ENCODE data around the gene C5. TPM values are rescaled to one million over a fixed set of nuclear protein-coding genes. Genes with fewer than 3 reads are reported as not detected.
"Not testable (repeated sequence)": the region's sequence is repeated elsewhere in the genome, so short reads cannot be mapped to it uniquely, and the experiment has no call there.

The C5 gene
- under 1 TPM in 2 of 3 donors, not detected in 1; 0.25 to 0.49 TPM for polyA plus RNA-seq

GRCh38 chr9:121050128-121050988 is at the start of gene C5:
C5 (minus strand) TSS chr9:121050275; CDS start chr9:121050246, 29 bp downstream.
- Mint-ChIP-seq H3K36me3 (no peaks in the 10 kb centered on the region), H3K9me3 (no peaks in the 10 kb centered on the region), H3K27ac (no peak within 1 kb of the TSS), H3K4me1 (no peaks in the 10 kb centered on the region), H3K27me3 (ENCODE audit: low read depth in 3 of 3) (peaks cover 0 to 1% (median 0%) of the 10 kb centered on the region in 3 donors), H3K4me3 (no peak within 1 kb of the TSS)
- DNase-seq = no peak

GRCh38 chr9:121098567-121099198 is 48.6 kb upstream of the C5 start:
- no peak overlapping the region for H3K4me3 Mint-ChIP-seq
- no peak overlapping the region for H3K27ac Mint-ChIP-seq
- no peak for DNase-seq
- peaks cover 0 to 10% (median 2%) of the 10 kb centered on the region in 6 donors for H3K9me3 Mint-ChIP-seq
- H3K27me3 Mint-ChIP-seq (ENCODE audit: low read depth in 3 of 3) = no peaks in the 10 kb centered on the region
- H3K4me1 Mint-ChIP-seq = peaks cover 0 to 2% of the 10 kb centered on the region in 2 donors
- H3K36me3 Mint-ChIP-seq = peaks cover 27 to 55% (median 52%) of the 10 kb centered on the region in 3 donors

DNA sequence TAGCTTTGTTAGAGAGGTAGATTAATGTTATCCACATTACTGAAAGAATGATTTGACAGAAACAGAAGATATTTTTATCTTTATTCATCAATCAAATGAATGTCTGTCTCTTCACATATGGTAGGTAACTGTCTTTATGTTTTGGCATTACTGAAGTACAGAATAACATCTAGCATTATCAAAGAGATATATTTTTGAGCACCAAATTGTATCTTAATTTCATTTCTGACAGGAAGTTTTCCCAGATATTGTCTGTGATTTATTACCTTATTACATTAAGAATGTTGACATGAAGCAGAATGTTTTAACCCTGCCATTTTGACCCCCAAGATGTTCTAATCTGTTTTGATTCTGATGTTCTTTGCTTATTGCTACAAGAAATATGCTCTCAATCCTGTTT is 45.0 kb upstream of the C5 start:
- Mint-ChIP-seq H3K4me1 (peaks cover 0 to 2% of the 10 kb centered on the region in 2 donors), H3K27ac (peak overlapping the region in 1 of 6 donors; percentile 11), H3K9me3 (no peaks in the 10 kb centered on the region), H3K4me3 (no peak overlapping the region), H3K36me3 (peaks cover 32 to 58% (median 49%) of the 10 kb centered on the region in 3 donors), H3K27me3 (ENCODE audit: low read depth in 3 of 3) (no peaks in the 10 kb centered on the region)
- no peak for DNase-seq

DNA sequence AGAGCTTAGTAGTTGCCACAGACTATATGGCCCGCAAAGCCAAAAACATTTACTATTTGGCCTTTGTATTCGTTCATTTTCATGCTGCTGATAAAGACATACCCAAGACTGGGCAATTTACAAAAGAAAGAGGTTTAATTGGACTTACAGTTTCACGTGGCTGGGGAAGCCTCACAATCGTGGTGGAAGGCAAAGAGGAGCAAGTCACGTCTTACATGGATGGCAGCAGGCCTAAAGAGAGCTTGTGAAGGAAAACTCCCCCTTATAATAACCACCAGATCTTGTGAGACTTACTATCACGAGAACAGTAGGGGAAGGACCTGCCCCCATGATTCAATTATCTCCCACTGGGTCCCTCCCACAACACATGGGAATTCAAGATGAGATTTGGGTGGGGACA is 40.7 kb upstream of the C5 start:
- Mint-ChIP-seq H3K27ac (peak overlapping the region in 1 of 6 donors; percentile 12), H3K36me3 (peaks cover 18 to 44% (median 35%) of the 10 kb centered on the region in 3 donors)
- not testable (repeated sequence) for H3K4me1 Mint-ChIP-seq; H3K27me3 Mint-ChIP-seq (ENCODE audit: low read depth in 3 of 3); H3K4me3 Mint-ChIP-seq; DNase-seq; H3K9me3 Mint-ChIP-seq

- Mint-ChIP-seq H3K27me3 (ENCODE audit: low read depth in 3 of 3) (peaks cover 0 to 2% (median 0%) of the 10 kb centered on the region in 3 donors), H3K4me3 (no peak overlapping the region), H3K27ac (peak overlapping the region in 4 of 6 donors; percentile 1 to 54 (median 20)), H3K36me3 (peaks cover 13 to 39% (median 23%) of the 10 kb centered on the region in 3 donors), H3K9me3 (no peaks in the 10 kb centered on the region), H3K4me1 (peaks cover 6 to 8% of the 10 kb centered on the region in 2 donors)
- DNase-seq = no peak
Measured at GRCh38 chr9:121088576-121088975, 38.5 kb upstream of the C5 start.

GRCh38 chr9:121085661-121086060 is 35.6 kb upstream of the C5 start:
- Mint-ChIP-seq H3K9me3 (no peaks in the 10 kb centered on the region), H3K36me3 (peaks cover 9 to 34% (median 12%) of the 10 kb centered on the region in 3 donors), H3K27ac (no peak overlapping the region), H3K4me1 (peaks cover 6 to 13% of the 10 kb centered on the region in 2 donors), H3K27me3 (ENCODE audit: low read depth in 3 of 3) (peaks cover 0 to 2% (median 0%) of the 10 kb centered on the region in 3 donors), H3K4me3 (no peak overlapping the region)
- DNase-seq = no peak

DNA sequence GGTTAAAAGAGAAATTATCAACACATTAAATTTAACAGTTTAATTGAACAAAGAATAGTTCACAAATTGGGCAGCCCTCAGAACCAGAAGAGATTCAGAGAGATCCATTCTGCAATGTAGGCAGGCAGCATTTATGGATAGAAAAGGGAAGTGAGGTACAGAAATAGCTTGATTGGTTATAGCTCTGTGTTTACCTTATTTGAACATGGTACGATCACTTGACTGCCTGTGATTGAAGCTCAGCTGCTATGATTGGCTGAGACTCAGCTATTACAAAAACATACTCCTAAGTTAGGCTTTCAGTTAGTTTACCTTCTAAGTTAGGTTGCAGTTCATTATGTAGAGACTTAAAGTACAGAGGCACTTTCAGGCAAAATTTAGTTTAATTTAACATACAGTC is 32.0 kb upstream of the C5 start:
- H3K36me3 Mint-ChIP-seq = peaks cover 2 to 24% (median 10%) of the 10 kb centered on the region in 3 donors
- no peaks in the 10 kb centered on the region for H3K9me3 Mint-ChIP-seq
- DNase-seq = no peak
- peaks cover 0 to 9% of the 10 kb centered on the region in 2 donors for H3K4me1 Mint-ChIP-seq
- H3K27me3 Mint-ChIP-seq (ENCODE audit: low read depth in 3 of 3) = no peaks in the 10 kb centered on the region
- no peak overlapping the region for H3K4me3 Mint-ChIP-seq
- no peak overlapping the region for H3K27ac Mint-ChIP-seq

GRCh38 chr9:121075251-121076036 is 25.4 kb upstream of the C5 start:
- H3K4me1 Mint-ChIP-seq = peaks cover 47 to 54% of the 10 kb centered on the region in 2 donors
- peak; percentile 19 to 29 (median 20) for DNase-seq
- H3K4me3 Mint-ChIP-seq = peak overlapping the region; percentile 91 to 100 (median 95)
- H3K27ac Mint-ChIP-seq = peak overlapping the region; percentile 83 to 99 (median 96)
- peaks cover 0 to under 1% (median 0%) of the 10 kb centered on the region in 3 donors for H3K36me3 Mint-ChIP-seq
- peaks cover 0 to 1% (median 0%) of the 10 kb centered on the region in 6 donors for H3K9me3 Mint-ChIP-seq
- H3K27me3 Mint-ChIP-seq (ENCODE audit: low read depth in 3 of 3) = peaks cover 0 to 10% (median 0%) of the 10 kb centered on the region in 3 donors

DNA sequence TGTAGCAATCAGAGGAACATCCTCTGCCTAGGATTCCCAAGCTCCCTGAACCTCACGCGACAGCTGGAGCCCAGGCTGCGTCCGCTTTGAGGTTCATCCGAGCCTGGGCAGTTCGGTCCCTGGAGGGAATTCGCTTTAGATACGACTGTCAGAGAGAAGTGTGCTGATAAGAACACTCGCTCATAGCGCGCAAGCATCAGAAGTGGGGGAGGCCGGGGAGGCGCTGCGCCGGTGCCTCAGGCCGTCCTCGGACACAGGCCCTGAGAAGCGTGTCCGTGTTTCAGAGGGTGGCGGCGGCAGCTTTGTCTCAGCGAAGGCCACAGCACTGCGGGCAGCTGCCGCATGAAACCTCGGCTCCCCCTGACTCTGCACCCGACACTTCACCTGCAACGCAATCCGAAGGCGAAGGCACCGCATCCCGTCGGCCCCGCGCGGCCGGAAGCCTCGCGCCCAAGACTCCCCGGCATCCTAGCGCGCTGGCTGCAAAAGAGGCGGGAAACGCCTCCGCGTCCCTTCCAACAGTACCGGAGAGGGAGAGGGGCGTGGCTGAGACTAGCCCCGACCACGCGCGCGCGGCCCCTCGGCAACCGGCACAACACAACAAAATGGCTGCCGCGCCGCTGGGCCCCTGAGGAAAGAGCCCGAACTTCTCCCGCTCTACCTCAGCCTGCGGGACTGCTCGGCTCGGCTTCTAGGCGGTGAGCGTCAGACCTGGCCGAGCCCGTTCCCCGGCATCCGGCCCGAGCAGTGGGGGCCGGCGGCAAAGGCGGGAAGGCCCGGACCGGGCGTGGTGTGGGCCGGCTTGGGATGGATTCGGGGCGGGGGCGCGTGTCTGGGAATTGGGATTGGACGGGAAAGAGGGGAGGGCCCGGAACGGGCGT is 24.5 kb upstream of the C5 start, which contains the start of gene CNTRL:
Gene CNTRL (plus strand): TSS at position 586 of the 881 bp plus-strand sequence. CDS start 13,372 bp downstream, outside the sequence.
- Mint-ChIP-seq H3K27ac (peak within 1 kb of the TSS; percentile 83 to 99 (median 96)), H3K4me3 (peak within 1 kb of the TSS; percentile 91 to 100 (median 95)), H3K4me1 (peaks cover 47 to 54% of the 10 kb centered on the region in 2 donors), H3K36me3 (no peaks in the 10 kb centered on the region), H3K27me3 (ENCODE audit: low read depth in 3 of 3) (peaks cover 0 to 13% (median 0%) of the 10 kb centered on the region in 3 donors), H3K9me3 (peaks cover 0 to 1% (median 0%) of the 10 kb centered on the region in 6 donors)
- DNase-seq = peak; percentile 77 to 84 (median 80)

DNA sequence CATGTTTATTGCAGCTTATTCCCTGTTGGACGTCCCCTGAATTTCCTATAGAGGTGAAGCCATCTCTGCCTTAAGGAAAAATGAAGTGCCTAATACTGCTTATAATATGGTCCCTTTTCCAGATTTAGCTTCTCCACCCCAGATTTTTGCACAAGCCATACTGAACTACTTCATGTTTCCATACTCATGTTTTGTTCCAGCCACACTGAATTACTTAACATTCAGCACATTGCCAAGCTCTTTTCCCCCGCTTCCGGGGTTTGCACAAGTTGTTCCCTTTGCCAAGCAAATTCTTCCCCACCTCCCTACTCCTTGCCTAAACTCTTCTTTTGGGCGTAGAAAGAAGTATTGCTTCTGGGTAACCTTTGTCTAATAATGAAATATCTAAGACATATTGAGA is 23.0 kb upstream of the C5 start:
- peaks cover 0 to 1% (median 0%) of the 10 kb centered on the region in 6 donors for H3K9me3 Mint-ChIP-seq
- peaks cover 47 to 54% of the 10 kb centered on the region in 2 donors for H3K4me1 Mint-ChIP-seq
- no peak for DNase-seq
- no peaks in the 10 kb centered on the region for H3K36me3 Mint-ChIP-seq
- peaks cover 0 to 14% (median 0%) of the 10 kb centered on the region in 3 donors for H3K27me3 Mint-ChIP-seq (ENCODE audit: low read depth in 3 of 3)
- H3K27ac Mint-ChIP-seq = peak overlapping the region in 2 of 6 donors; percentile 53 to 87
- H3K4me3 Mint-ChIP-seq = peak overlapping the region; percentile 49 to 100 (median 91)

DNA sequence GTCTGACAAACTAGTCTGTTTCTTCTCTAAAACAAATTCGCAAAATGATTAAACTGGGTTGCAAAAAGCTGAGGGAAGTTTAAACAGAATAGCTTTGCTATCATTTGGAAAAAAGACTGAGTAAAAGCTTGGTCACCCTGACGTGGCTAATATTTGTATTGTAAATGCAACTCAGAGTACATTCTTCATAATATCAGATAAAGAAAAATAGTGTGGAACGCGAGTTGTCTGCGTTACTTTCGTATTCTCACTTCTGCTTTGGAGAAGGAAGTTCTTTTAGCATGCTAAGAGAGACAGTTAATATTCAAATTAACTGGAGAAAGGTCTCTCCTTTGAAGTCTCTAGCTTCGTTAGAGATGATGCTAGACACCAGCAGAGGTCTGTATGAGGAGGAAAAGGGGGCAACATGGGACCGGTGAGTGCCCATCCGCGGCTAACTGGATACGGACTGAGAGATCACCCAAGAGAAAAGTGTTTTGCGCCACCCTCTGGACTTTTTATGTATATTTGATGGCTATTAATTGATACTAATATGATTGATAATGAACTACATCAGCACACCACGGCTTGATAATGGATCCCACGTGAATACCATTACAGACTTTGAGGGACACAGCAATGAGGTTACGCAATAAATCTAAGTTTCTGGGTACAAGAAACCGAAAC is 21.8 kb upstream of the C5 start:
- peak overlapping the region; percentile 93 to 98 (median 95) for H3K4me3 Mint-ChIP-seq
- peak overlapping the region; percentile 80 to 92 (median 88) for H3K27ac Mint-ChIP-seq
- peak in 2 of 3 donors; percentile 28 to 40 for DNase-seq
- H3K27me3 Mint-ChIP-seq (ENCODE audit: low read depth in 3 of 3) = peaks cover 0 to 14% (median 0%) of the 10 kb centered on the region in 3 donors
- H3K4me1 Mint-ChIP-seq = peaks cover 46 to 48% of the 10 kb centered on the region in 2 donors
- H3K36me3 Mint-ChIP-seq = no peaks in the 10 kb centered on the region
- peaks cover 0 to 1% (median 0%) of the 10 kb centered on the region in 6 donors for H3K9me3 Mint-ChIP-seq

GRCh38 chr9:121071370-121071755 is 21.3 kb upstream of the C5 start:
- Mint-ChIP-seq H3K4me1 (peaks cover 41 to 43% of the 10 kb centered on the region in 2 donors), H3K27me3 (ENCODE audit: low read depth in 3 of 3) (peaks cover 0 to 13% (median 0%) of the 10 kb centered on the region in 3 donors), H3K27ac (peak overlapping the region; percentile 80 to 92 (median 88)), H3K36me3 (no peaks in the 10 kb centered on the region), H3K9me3 (peaks cover 0 to 1% (median 0%) of the 10 kb centered on the region in 6 donors), H3K4me3 (peak overlapping the region; percentile 93 to 98 (median 95))
- DNase-seq = no peak

Data from immature natural killer cell (primary cell).